Hematopoietic multipotent progenitor cell treated with erythropoietin and hydrocortisone succinate and interleukin-3 and kit ligand, for 6 days (in vitro differentiated cells): ENCODE results near the gene HSPA8.
A peak's percentile ranks its signal among the peaks of the same experiment; 100 is the strongest.

Source experiments
- DNase-seq: peaks from one replicate; pipeline ENCODE4 v3.0.0-alpha.2; 2015

Gene HSPA8

DNA sequence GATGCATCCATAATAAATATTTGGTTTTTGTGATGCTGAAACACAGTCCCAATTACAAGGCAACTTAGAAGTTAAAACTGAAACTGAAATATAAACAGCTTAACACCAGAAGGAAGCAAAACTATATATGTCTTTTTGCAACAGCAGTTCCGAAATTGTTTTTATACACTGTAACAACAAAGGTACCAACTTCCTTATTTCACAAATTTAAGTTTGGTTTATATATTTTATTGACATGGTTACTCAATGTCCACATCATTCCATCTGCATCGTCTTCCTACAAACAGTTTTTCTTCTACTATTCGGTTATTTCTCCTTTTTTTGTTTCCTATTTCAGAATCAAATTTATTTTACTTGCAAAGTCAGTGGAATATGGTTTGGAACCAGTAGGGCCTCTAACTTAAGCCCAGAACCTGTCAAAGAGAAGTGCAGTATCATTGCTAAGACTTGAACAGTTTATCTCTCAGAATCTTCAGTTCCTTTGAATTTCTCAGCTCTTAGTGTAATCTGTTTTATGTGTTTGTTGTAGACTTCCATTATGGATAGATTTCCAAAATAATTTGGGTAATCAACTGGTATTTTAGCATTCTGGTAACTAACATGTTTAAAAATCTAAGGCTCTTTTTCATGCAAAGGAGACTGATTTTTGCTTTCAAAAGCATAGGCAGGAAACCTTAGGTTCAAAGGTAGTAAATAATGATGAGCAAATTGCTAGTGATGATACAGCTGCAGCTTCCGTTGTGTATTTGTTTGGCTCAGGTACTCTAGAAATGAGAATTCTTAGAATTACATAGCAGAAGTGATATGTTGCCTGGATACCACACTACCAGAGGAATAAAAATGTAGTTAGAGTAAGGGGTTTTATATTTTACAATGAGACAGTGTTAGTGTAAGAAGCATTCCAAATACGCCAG lies 8.2 kb upstream of the HSPA8 start:
- DNase-seq, result peak; percentile 36

DNA sequence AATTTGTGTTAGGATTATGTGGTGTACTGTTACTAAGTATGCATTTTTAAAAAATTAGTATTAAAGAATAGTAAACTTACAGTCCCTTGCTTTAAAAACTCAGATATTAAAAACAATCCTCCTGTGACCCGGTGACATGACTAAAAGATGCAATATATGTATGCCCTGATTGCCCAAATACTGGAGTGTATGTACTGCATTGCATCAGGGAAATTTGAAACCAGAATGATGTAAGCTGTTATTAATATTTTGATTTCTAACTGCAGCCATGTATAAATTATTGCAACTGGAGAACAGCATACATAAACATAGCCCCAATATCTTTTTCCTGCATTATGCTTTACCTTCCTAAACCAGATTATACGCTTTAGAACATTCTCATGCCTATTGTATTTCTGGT lies 3.7 kb upstream of the HSPA8 start:
- no peak for DNase-seq

DNA sequence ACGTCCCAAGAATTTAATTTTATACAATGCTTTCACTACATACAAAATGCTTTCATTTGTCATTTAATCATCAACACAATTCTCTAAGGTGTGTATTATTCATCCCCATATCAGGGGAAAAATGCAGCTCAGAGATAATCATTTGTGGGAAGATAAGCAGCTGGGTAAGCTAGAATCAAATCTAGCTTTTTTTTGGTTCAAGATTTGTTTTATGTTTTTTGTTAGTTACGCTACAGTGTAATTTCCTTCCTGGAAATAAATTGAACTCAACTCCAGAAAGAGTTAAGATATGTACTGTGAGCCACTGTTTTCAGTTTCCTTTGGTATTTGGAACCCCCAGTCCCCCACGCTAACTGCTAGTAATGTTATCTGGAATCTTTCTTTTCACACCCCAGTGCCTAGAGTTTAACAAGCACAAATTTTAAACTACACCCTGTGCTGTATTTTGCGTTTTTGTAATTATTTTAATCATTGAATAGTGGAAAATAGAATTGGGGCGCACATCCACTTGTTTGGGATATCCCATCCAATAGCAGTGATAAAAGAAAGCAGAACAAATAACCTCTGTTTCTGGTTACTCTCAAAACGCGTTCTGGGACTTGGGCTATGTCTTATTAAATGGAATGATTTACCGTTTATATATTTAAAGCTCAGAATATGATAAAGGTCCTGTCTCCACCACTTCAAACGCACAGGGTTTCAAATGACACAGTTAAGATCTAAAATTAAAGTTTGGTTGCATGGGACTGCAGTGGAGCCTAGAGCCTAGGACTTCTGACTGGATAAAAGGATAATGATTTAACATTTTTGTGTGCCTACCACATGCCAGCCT lies 2.1 kb upstream of the HSPA8 start:
- DNase-seq, result peak; percentile 42

DNA sequence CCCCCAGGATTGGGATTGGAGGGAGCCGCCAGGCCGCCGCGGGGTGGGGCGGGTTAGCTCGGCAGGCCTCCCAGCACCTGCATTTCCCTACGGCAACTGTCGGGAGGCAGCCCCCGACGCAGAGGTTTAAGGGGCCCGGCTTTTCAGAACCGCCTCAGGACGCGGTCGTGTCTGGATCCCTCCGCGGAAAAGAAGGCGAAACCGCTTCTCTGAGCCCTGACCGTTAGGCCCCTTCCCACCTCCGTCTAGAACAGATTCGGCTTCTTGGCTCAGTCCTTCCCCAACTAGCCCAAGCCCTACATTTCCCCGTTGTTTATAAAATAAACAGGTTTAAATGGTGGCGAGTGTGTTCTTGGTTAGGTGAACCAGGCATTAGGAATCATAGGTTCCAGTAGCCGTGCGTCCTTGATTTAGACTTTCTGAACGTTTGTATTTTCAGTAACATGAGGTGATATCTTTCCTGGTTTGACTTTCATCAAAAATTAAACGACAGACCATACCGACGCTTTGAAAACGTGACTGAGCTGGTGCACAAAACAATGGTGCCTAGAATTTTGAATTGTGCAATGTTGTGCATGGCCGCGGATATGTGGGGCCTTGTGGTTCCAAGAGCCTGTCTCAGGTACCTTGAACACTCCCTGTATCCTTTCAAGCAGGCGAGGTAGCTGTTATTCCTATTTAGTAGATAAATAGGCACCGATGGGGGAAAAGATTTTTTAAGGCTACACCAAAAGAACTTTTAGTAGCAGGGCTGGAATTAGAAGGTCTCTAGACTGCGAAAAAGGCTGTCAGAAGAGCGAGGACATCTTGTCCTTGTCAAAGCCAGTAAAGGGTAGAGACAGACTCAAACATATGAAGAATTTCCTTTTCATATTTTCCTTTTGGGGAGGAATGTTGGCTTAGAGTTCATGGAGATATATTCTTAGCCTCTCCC lies 1.2 kb upstream of the HSPA8 start:
- DNase-seq, result peak; percentile 79

DNA sequence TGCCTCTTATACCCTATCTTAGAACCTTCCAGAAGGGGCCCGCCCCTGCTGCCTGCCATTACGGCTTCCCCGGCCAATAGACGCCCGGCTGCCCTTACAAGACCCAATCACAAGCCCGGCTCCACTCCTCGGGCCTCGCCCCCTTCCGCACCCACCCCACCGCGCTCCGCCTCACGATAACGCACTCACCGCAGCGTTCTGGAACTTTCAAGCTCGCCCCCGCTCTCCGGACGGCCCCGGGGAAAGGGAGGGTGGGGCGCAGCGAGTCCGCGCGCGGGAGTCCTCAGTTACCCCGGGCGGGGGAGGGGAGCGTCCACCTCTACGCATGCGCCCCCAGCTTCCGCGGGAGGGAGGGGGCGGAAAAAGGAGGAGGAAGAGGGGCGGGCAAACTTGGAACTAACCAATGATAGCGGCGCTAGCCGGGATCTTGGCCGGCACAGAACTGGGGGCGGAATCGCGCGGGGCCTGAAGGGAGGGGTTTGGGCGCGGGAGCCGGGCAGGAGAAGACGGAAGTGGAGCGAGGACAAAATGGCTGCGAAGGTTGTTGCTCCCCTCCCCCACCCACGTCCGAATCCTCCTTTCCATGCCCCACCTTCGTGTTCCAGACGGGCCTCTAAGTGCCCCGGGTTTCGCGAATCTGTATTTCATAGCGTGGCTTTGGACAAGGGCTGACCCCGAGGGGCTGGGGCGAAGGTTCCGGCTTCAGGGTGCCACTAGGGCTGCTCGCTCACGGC lies 389 bp upstream of the HSPA8 start:
- DNase-seq, result peak; percentile 99

DNA sequence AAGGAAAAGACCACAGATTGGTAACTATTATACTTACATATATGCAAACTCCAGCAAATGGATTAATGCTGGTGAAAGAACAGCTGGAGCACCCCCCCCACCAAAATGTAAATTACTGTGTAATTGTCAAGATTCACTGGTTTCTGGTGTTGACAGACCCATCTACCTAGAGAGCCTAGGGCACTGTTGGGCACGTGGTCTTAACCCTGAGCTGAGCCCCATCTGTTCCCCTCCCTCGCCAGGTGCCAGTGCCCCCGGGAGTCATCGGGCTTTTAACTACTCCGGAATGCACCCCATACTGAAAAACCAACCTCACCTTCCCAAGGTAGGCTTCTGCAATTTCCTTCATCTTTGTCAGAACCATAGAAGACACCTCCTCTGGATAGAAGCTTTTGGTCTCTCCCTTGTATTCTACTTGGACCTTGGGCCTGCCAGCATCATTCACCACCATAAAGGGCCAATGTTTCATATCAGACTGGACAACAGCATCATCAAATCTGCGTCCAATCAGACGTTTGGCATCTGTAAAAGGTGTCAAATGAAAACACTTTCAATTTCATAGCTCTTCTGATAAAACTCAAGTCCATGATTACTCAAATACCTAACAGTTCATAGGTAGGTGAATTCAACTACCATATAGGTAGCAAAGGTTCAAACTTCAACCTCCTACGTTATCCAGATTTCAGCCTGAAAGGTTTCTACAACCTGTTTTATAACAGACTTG lies 1.5 kb downstream of the HSPA8 start:
- DNase-seq, result peak; percentile 27

DNA sequence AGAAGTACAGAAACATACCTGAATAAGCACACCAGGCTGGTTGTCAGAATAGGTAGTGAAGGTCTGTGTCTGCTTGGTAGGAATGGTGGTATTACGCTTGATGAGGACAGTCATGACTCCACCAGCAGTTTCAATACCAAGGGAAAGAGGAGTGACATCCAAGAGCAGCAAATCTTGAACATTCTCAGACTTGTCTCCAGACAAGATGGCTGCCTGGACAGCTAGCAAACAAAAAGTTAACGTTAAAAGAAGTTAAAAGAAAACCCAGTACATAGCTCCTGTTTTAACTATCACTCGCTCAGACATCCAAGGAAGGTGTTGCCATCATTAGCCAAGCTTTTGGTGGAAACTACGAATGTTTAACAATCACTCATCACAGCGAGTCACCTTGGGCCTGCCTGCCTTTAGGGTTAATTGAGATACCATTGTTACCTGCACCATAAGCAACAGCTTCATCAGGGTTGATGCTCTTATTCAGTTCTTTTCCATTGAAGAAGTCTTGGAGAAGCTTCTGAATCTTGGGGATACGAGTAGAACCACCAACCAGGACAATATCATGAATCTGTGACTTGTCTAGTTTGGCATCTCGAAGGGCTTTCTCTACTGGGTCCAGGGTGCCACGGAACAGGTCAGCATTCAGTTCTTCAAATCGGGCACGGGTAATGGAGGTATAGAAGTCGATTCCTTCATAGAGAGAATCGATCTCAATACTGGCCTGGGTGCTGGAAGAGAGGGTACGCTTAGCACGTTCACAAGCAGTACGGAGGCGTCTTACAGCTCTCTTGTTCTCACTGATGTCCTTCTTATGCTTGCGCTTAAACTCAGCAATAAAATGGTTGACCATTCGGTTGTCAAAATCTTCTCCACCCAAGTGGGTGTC lies 2.7 kb downstream of the HSPA8 start:
- DNase-seq, result peak; percentile 13

DNA sequence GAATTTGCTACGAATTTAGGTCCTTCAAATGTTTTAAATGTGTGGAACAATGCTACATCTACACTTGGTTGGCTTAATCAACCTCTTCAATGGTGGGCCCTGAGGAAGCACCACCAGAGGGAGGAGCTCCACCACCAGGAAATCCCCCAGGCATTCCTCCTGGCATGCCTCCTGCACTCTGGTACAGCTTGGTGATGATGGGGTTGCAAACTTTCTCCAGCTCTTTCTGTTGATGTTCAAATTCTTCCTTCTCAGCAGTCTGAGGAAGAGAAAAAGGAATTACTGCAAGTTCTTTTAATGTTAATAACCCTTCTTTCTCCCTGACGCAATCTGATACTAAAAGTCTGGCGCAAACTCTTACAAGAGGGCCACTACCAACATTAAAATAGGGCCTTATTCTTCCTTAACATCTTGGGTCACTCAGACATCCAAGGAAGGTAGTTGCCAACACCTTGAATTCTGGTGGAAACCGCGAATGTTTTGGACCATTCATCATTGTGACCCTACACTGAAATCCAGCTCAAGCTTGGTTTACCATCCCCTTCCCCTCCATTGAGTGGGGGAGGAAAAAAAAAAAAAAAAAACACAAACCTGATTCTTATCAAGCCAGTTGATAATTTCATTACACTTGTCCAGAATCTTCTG lies 4.2 kb downstream of the HSPA8 start:
- no peak for DNase-seq

DNA sequence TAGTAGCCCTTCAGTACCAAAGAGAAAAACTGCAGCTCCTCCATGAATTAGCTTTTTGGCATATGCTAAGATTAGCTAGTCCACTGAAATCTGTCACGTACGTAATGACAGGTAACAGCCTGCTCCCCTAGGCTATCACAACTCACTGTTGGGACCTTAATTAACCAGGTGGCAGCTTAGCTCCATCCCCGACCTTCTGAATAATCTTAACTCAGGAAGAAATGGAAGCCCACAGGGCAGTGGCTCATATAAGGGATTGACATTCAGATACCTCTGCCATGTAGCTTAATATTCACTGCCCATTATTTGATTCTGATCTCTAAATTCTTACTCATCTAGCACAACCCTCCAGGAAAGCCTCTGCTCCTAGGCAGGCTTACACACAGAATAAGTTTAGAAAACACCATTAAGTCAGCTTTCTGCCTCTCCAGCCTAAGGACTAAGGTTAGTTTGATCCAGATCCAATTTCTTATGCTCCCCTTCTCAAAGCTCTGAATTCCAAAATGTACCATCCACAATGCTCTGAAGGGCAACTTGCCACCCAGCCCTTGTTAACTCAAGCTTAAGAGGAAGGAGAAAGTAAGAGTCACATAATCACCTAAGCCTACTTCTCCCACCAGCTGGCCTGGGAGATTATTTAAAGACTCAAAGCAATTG lies 5.0 kb downstream of the HSPA8 start:
- peak; percentile 23 for DNase-seq

DNA sequence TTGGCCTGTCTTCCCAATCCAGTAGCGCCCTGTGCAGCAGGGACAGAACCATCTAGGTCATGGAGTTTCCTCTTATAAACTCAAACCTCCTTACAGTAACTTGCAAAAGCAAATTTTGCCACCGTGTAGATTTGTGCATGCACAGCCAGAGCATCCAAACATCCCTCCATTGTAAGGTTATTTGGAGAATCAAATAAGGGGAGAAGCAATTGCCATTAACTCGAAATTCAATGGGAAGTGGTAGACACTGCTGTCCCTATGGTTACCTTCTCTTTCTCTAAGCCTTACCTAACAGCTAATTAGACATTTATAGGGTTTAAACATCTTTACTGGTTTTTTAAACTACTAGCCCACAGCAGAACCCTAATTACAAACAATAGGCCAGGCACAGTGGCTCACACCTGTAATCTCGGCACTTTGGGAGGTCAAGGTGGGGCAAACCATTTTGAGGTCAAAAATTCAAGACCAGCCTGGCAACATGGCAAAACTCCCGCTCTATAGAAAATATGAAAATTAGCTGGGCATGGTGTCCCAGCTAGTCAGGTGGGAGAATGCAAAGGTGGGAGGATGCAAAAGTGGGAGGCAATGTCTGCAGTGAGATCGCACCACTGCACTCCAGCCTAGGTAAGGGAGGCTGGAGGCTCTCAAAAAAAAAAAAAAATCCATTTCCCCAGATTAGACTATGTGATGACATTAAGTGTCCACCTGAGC lies 6.6 kb downstream of the HSPA8 start:
- DNase-seq, result peak; percentile 35

DNA sequence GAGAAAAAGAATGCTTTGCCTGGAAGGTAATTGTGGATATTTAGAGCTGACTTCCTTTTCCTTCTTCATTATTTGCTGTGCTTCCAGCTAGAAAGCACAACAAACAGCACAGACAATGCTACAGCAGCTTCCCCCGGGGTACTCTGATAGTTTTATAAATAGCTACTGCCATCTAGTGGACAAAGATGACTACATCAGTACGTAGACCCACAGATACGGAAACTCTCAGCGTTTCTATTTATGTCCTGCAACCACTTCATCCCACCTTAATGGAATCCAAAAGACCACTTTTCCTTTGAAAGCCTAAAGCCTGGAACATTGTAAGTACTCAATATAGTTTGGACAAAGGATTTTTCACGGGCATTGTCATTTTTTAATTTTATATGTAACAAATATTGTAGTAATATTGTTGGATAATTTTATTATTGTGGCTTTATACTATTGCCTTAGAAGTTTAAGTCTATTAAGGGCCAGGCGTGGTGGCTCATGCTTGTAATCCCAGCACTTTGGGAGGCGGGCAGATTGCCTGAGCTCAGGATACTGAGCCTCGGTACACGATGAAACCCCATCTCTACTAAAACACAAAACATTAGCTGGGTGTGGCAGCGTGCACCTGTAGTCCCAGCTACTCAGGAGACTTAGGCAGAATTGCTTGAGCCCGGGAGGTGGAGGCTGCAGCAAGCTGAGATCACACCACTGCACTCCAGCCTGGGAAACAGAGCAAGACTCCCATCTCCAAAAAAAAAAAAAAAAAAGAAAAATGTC lies 7.5 kb downstream of the HSPA8 start:
- peak; percentile 96 for DNase-seq

DNA sequence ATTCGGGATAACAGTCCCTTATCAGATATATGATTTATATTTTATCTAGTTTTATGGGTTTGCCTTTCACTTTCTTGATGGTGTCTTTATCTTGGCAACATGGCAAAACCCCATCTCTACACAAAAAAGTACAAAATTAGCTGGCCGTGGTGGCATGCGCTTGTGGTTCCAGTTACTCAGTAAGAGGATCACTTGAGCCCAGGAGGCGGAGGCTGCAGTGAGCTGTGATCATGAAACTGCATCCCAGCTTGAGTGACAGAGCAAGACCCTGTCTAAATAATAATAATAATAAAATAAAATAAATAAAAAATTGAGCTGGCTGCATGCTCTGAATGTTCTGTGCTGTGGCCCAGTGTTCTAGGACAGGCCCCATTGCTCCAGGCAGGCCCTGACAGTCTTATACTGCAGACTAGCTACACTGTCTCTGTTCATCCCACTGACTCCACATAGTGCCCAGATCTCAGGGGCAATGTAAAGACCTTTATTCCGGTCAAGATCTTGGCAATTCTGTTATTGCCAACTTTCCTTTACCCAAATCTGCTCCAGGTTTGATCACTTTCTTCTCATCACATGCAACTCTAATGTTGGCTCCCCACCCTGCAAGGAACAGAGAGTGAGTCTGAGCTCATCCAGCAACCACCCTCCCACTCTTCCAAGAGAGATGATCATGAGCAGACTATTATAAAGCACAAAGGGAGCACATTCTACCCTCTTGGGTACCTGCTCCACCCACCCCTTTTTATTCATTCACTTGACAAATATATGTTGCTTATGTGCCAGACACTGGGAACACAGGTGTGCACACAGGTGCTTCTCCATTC lies 8.8 kb downstream of the HSPA8 start:
- DNase-seq, result peak; percentile 33

DNA sequence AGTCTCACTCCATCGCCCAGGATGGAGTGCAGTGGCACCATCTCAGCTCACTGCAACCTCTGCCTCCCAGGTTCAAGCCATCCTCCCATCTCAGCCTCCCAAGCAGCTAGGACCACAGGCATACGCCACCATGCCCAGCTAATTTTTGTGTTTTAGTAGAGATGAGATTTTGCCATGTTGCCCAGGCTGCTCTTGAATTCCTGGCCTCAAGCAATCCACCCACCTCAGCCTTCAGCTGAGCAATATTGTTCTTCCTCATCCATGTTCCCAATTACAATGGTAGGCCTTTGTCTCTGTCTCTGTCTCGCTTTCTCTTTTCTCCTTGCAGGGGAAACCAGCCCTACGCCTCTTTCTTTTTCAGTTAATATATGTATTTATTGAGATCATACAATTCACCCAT lies 10.3 kb downstream of the HSPA8 start:
- no peak for DNase-seq

DNA sequence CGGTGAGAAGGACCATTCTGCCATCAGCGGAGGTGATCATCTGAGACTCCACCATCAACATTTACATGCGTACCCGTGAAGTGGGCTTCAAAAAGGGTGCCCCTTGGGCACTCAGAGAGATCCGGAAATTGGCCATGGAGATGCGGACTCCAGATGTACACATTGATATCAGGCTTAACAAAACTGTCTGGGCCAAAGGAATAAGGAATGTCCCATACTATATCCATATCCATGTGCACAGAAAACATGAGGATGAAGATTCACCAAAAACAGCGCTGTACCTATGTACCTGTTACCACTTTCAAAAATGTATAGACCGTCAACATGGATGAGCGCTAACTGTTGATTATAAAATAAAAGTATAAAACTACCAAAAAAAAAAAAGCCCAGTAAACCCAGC lies 10.8 kb downstream of the HSPA8 start:
- no peak for DNase-seq

DNA sequence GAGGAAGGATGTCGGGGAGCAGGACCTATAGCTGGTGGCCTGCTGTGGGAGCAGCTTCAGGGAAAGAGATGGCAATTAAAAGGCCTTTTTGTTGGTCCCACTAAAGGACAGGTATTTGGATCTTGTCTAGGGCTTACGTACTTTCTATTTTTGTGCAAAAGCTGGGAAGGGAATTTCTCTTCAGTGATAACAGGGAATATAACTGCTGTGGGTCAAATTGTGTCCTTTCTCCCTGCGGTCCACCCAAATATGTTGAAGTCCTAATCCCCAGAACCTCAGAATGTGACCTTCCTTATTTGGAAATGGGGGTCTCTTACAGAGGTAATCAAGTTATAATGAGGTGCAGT lies 14.0 kb downstream of the HSPA8 start:
- no peak for DNase-seq

DNA sequence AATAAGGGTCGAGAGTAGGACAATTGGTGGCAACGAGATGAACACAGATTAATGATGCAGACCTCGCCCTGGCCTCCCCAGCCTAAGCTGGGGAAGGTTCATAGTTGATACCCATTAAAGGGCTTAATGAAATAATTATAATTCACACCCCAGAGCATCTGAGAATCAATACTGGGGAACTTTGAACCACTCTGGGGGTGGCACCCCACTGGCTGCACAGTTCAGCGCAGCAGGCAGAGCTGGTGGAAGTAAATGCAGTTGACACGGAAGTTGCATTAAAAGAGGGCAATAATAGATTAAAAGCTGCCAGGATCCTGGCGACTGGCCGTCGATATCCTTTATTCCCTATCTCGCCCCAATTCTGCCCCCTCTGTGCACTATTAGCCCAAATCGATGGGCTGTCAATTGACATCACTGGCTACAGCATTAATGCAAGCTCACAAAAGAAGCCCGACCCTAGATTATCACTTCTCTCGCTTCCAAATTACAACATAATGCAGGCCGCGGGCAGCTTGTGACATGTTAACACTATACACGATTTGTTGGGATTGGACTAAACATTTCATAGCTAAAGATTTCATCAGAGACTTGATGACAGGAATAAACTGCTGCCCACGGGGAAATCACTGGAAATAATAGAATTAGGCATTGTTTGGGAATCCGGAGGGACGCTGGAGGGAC lies 14.5 kb downstream of the HSPA8 start:
- DNase-seq, result no peak
